ENCODE data around the gene POGZ.
"Not testable (repeated sequence)": the region's sequence is repeated elsewhere in the genome, so short reads cannot be mapped to it uniquely, and the experiment has no call there.

The POGZ gene

GRCh38 chr1:151407304-151407703 lies 52.0 kb downstream of the POGZ start:
- DNase-seq, result no peak

GRCh38 chr1:151406176-151406575 lies 53.1 kb downstream of the POGZ start:
- no peak for DNase-seq

- DNase-seq, result no peak
Measured at GRCh38 chr1:151405187-151405951, 53.9 kb downstream of the POGZ start.

- DNase-seq, result no peak
Measured at GRCh38 chr1:151403612-151404011, 55.7 kb downstream of the POGZ start.

- no peak for DNase-seq
Measured at GRCh38 chr1:151402764-151403163, 56.5 kb downstream of the POGZ start.

- no peak for DNase-seq
Measured at GRCh38 chr1:151401860-151402259, 57.4 kb downstream of the POGZ start.

- DNase-seq, result no peak
Measured at GRCh38 chr1:151401125-151401788, 58.0 kb downstream of the POGZ start.

GRCh38 chr1:151399324-151400171 lies 59.7 kb downstream of the POGZ start, which contains the start of gene PSMB4:
PSMB4 (plus strand) TSS chr1:151399573; CDS start chr1:151399588, 15 bp downstream.
- DNase-seq, result peak; percentile 94

- not testable (repeated sequence) for DNase-seq
Measured at GRCh38 chr1:151396265-151396664, 63.0 kb downstream of the POGZ start.

GRCh38 chr1:151393583-151393982 lies 65.7 kb downstream of the POGZ start:
- DNase-seq, result no peak

GRCh38 chr1:151391079-151391563 lies 68.2 kb downstream of the POGZ start:
- no peak for DNase-seq

GRCh38 chr1:151390221-151391078 lies 68.8 kb downstream of the POGZ start:
- DNase-seq, result not testable (repeated sequence)

- no peak for DNase-seq
Measured at GRCh38 chr1:151386002-151386401, 73.3 kb downstream of the POGZ start.

GRCh38 chr1:151384584-151384983 lies 74.7 kb downstream of the POGZ start:
- DNase-seq, result no peak

GRCh38 chr1:151377150-151377884 lies 82.0 kb downstream of the POGZ start:
- no peak for DNase-seq

- no peak for DNase-seq
Measured at GRCh38 chr1:151373196-151373595, 86.1 kb downstream of the POGZ start.

GRCh38 chr1:151372058-151372934 lies 87.0 kb downstream of the POGZ start, which contains the start of gene SELENBP1:
SELENBP1 (minus strand) TSS chr1:151372705; CDS start chr1:151372641, 64 bp downstream.
- peak; percentile 87 for DNase-seq

- peak; percentile 89 for DNase-seq
Measured at GRCh38 chr1:151371370-151372057, 87.8 kb downstream of the POGZ start.

GRCh38 chr1:151370211-151370911 lies 88.9 kb downstream of the POGZ start:
- DNase-seq, result no peak

Data from NCI-H510A treated with DMSO at 0.1 percent for 48 hours (cell line).